ENCODE data around the gene MRPS35.

MRPS35 gene

GRCh38 chr12:27696293-27696652 lies 14.4 kb upstream of the MRPS35 start, which contains the start of gene REP15:
Gene REP15 (plus strand): TSS chr12:27696447. CDS start chr12:27696563, 116 bp downstream.
- H3K4me1 ChIP-seq (ENCODE audit: control insufficient read depth, insufficient read depth, low read depth, low read length): no peaks in the 10 kb centered on the region
- WGBS: 93% methylated on average over 5 of the region's 5 CpGs

GRCh38 chr12:27696864-27697564 lies 13.6 kb upstream of the MRPS35 start:
- Histone ChIP-seq H3K4ac (ENCODE audit: low read depth in 1 of 2, low read length in 2 of 2) (no peak overlapping the region), H4K91ac (ENCODE audit: low read length) (no peak overlapping the region), H3K4me1 (ENCODE audit: control insufficient read depth, insufficient read depth, low read depth, low read length) (no peaks in the 10 kb centered on the region), H3K9me3 (ENCODE audit: control insufficient read depth, low read length) (no peaks in the 10 kb centered on the region), H3K14ac (ENCODE audit: low read length in 2 of 2) (no peak overlapping the region), H2BK15ac (ENCODE audit: low read depth, poor library complexity, severe bottlenecking) (no peak overlapping the region), H3K36me3 (ENCODE audit: control insufficient read depth in 1 of 2, insufficient read depth in 2 of 2, low read depth in 1 of 2, low read length in 2 of 2) (peaks cover 22 to 74% of the 10 kb centered on the region in 2 experiments), H3K27me3 (ENCODE audit: control insufficient read depth in 1 of 2, insufficient read depth in 1 of 2, low read length in 2 of 2) (no peaks in the 10 kb centered on the region), H3K23ac (ENCODE audit: low read length in 2 of 2) (no peak overlapping the region), H2AFZ (ENCODE audit: low read depth, low read length) (no peak overlapping the region), H2BK12ac (ENCODE audit: low read length in 2 of 2) (no peak overlapping the region), H3K9ac (ENCODE audit: low read length) (no peak overlapping the region), H3K4me2 (ENCODE audit: low read length, poor library complexity, severe bottlenecking) (no peak overlapping the region), H4K8ac (ENCODE audit: low read length) (no peak overlapping the region), H2AK5ac (ENCODE audit: low read length, severe bottlenecking) (no peak overlapping the region), H3K4me3 (ENCODE audit: insufficient read depth in 1 of 2, low read depth in 1 of 2, low read length in 2 of 2) (no peak overlapping the region), H2BK5ac (ENCODE audit: low read depth, low read length, poor library complexity, severe bottlenecking) (no peak overlapping the region), H3K18ac (ENCODE audit: low read depth in 1 of 2, low read length in 2 of 2) (no peak overlapping the region), H2BK120ac (ENCODE audit: low read depth, low read length) (no peak overlapping the region), H3K79me1 (replicated peaks; ENCODE audit: low read length, poor library complexity, severe bottlenecking) (peaks cover 4% of the 10 kb centered on the region), H3K27ac (ENCODE audit: low read length, poor library complexity, severe bottlenecking) (no peak overlapping the region)
- DNase-seq: no peak
- 95% methylated on average over 2 of the region's 3 CpGs for WGBS

More at GRCh38 chr12:27696293-27696652, 14.4 kb upstream of the MRPS35 start, which contains the start of gene REP15:
- peaks cover 22 to 81% of the 10 kb centered on the region in 2 experiments for H3K36me3 ChIP-seq (ENCODE audit: control insufficient read depth in 1 of 2, insufficient read depth in 2 of 2, low read depth in 1 of 2, low read length in 2 of 2)
- no peak within 1 kb of the TSS for H3K14ac ChIP-seq (ENCODE audit: low read length in 2 of 2)
- no peak within 1 kb of the TSS for H2BK12ac ChIP-seq (ENCODE audit: low read length in 2 of 2)
- H3K27ac ChIP-seq (ENCODE audit: low read length, poor library complexity, severe bottlenecking): no peak within 1 kb of the TSS
- H3K4me3 ChIP-seq (ENCODE audit: insufficient read depth in 1 of 2, low read depth in 1 of 2, low read length in 2 of 2): no peak within 1 kb of the TSS
- H4K8ac ChIP-seq (ENCODE audit: low read length): no peak within 1 kb of the TSS
- no peak for DNase-seq
- H3K4me2 ChIP-seq (ENCODE audit: low read length, poor library complexity, severe bottlenecking): no peak within 1 kb of the TSS
- H2AFZ ChIP-seq (ENCODE audit: low read depth, low read length): no peak within 1 kb of the TSS
- peaks cover 4% of the 10 kb centered on the region for H3K79me1 ChIP-seq (replicated peaks; ENCODE audit: low read length, poor library complexity, severe bottlenecking)
- H2BK120ac ChIP-seq (ENCODE audit: low read depth, low read length): no peak within 1 kb of the TSS
- H3K23ac ChIP-seq (ENCODE audit: low read length in 2 of 2): no peak within 1 kb of the TSS
- no peak within 1 kb of the TSS for H2BK5ac ChIP-seq (ENCODE audit: low read depth, low read length, poor library complexity, severe bottlenecking)
- H3K4ac ChIP-seq (ENCODE audit: low read depth in 1 of 2, low read length in 2 of 2): no peak within 1 kb of the TSS
- H2AK5ac ChIP-seq (ENCODE audit: low read length, severe bottlenecking): no peak within 1 kb of the TSS
- H3K27me3 ChIP-seq (ENCODE audit: control insufficient read depth in 1 of 2, insufficient read depth in 1 of 2, low read length in 2 of 2): no peaks in the 10 kb centered on the region
- no peaks in the 10 kb centered on the region for H3K9me3 ChIP-seq (ENCODE audit: control insufficient read depth, low read length)
- H3K9ac ChIP-seq (ENCODE audit: low read length): no peak within 1 kb of the TSS
- H4K91ac ChIP-seq (ENCODE audit: low read length): no peak within 1 kb of the TSS
- no peak within 1 kb of the TSS for H3K18ac ChIP-seq (ENCODE audit: low read depth in 1 of 2, low read length in 2 of 2)
- no peak within 1 kb of the TSS for H2BK15ac ChIP-seq (ENCODE audit: low read depth, poor library complexity, severe bottlenecking)

- no peak overlapping the region for H3K9ac ChIP-seq (ENCODE audit: low read length)
- H3K36me3 ChIP-seq (ENCODE audit: control insufficient read depth in 1 of 2, insufficient read depth in 2 of 2, low read depth in 1 of 2, low read length in 2 of 2): peaks cover 0 to 5% of the 10 kb centered on the region in 2 experiments
- H3K4me1 ChIP-seq (ENCODE audit: control insufficient read depth, insufficient read depth, low read depth, low read length): no peaks in the 10 kb centered on the region
- no peak overlapping the region for H4K91ac ChIP-seq (ENCODE audit: low read length)
- no peak overlapping the region for H3K23ac ChIP-seq (ENCODE audit: low read length in 2 of 2)
- H2AFZ ChIP-seq (ENCODE audit: low read depth, low read length): no peak overlapping the region
- no peak overlapping the region for H2BK5ac ChIP-seq (ENCODE audit: low read depth, low read length, poor library complexity, severe bottlenecking)
- no peak overlapping the region for H2BK120ac ChIP-seq (ENCODE audit: low read depth, low read length)
- H3K79me1 ChIP-seq (replicated peaks; ENCODE audit: low read length, poor library complexity, severe bottlenecking): no peaks in the 10 kb centered on the region
- H3K4me2 ChIP-seq (ENCODE audit: low read length, poor library complexity, severe bottlenecking): no peak overlapping the region
- H2AK5ac ChIP-seq (ENCODE audit: low read length, severe bottlenecking): no peak overlapping the region
- no peaks in the 10 kb centered on the region for H3K27me3 ChIP-seq (ENCODE audit: control insufficient read depth in 1 of 2, insufficient read depth in 1 of 2, low read length in 2 of 2)
- H3K4me3 ChIP-seq (ENCODE audit: insufficient read depth in 1 of 2, low read depth in 1 of 2, low read length in 2 of 2): no peak overlapping the region
- no peak overlapping the region for H4K8ac ChIP-seq (ENCODE audit: low read length)
- H3K27ac ChIP-seq (ENCODE audit: low read length, poor library complexity, severe bottlenecking): no peak overlapping the region
- no peak overlapping the region for H3K14ac ChIP-seq (ENCODE audit: low read length in 2 of 2)
- no peak overlapping the region for H3K18ac ChIP-seq (ENCODE audit: low read depth in 1 of 2, low read length in 2 of 2)
- no peak overlapping the region for H2BK12ac ChIP-seq (ENCODE audit: low read length in 2 of 2)
- peak; percentile 89 for DNase-seq
- no peak overlapping the region for H3K4ac ChIP-seq (ENCODE audit: low read depth in 1 of 2, low read length in 2 of 2)
- WGBS: 18% methylated on average over 4 of the region's 4 CpGs
- H3K9me3 ChIP-seq (ENCODE audit: control insufficient read depth, low read length): no peaks in the 10 kb centered on the region
- no peak overlapping the region for H2BK15ac ChIP-seq (ENCODE audit: low read depth, poor library complexity, severe bottlenecking)
These were observed 6.7 kb upstream of the MRPS35 start for GRCh38 chr12:27703720-27704452.

- Histone ChIP-seq H3K9me3 (ENCODE audit: control insufficient read depth, low read length) (no peaks in the 10 kb centered on the region), H3K18ac (ENCODE audit: low read depth in 1 of 2, low read length in 2 of 2) (no peak overlapping the region), H3K36me3 (ENCODE audit: control insufficient read depth in 1 of 2, insufficient read depth in 2 of 2, low read depth in 1 of 2, low read length in 2 of 2) (no peaks in the 10 kb centered on the region), H3K4me1 (ENCODE audit: control insufficient read depth, insufficient read depth, low read depth, low read length) (no peaks in the 10 kb centered on the region), H4K91ac (ENCODE audit: low read length) (peak overlapping the region; percentile 11), H3K14ac (ENCODE audit: low read length in 2 of 2) (no peak overlapping the region), H3K27ac (ENCODE audit: low read length, poor library complexity, severe bottlenecking) (no peak overlapping the region), H3K27me3 (ENCODE audit: control insufficient read depth in 1 of 2, insufficient read depth in 1 of 2, low read length in 2 of 2) (no peaks in the 10 kb centered on the region), H2BK12ac (ENCODE audit: low read length in 2 of 2) (no peak overlapping the region), H3K4me2 (ENCODE audit: low read length, poor library complexity, severe bottlenecking) (no peak overlapping the region), H3K79me1 (replicated peaks; ENCODE audit: low read length, poor library complexity, severe bottlenecking) (no peaks in the 10 kb centered on the region), H2BK15ac (ENCODE audit: low read depth, poor library complexity, severe bottlenecking) (no peak overlapping the region), H3K4ac (ENCODE audit: low read depth in 1 of 2, low read length in 2 of 2) (no peak overlapping the region), H2BK120ac (ENCODE audit: low read depth, low read length) (no peak overlapping the region), H2AFZ (ENCODE audit: low read depth, low read length) (no peak overlapping the region), H3K4me3 (ENCODE audit: insufficient read depth in 1 of 2, low read depth in 1 of 2, low read length in 2 of 2) (no peak overlapping the region), H2AK5ac (ENCODE audit: low read length, severe bottlenecking) (no peak overlapping the region), H4K8ac (ENCODE audit: low read length) (no peak overlapping the region), H3K9ac (ENCODE audit: low read length) (no peak overlapping the region), H3K23ac (ENCODE audit: low read length in 2 of 2) (peak overlapping the region in 1 of 2 experiments; percentile 77), H2BK5ac (ENCODE audit: low read depth, low read length, poor library complexity, severe bottlenecking) (no peak overlapping the region)
- 68% methylated on average over 8 of the region's 8 CpGs for WGBS
- no peak for DNase-seq
These were observed 5.4 kb upstream of the MRPS35 start for GRCh38 chr12:27705263-27705662.

Data from mesenchymal stem cell (in vitro differentiated cells and primary cell).